HG02798 (cell line): ENCODE results near the gene ZNF280A.
"Not testable (repeated sequence)": the region's sequence is repeated elsewhere in the genome, so short reads cannot be mapped to it uniquely, and the experiment has no call there.

Experiments
- ATAC-seq: cut with Tn5 transposase; IDR thresholded peaks from one replicate; pipeline ENCODE4 v1.9.1; 2021; ENCODE audit warnings: mild to moderate bottlenecking; ENCODE audit not compliant: unreplicated experiment, poor library complexity

Gene ZNF280A

DNA sequence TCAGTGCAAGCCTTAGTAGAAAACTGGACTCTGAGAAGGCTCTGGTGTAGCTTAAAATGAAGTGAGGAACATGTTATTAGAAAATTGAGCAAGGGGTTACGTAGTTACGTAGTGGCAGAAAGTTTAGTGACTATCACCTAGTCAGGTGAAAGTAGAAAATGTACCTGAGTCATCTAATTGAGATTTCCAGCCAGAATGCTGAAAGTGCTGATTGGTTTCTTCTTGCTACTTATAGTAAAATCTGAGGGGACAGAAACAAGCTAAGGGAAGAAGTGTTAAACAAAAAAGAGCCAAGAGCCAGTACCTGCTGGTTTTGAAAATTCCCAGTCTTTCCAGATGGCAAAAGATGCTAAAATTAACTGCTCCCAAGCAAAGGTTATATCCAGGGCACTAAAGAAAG is 41.0 kb downstream of the ZNF280A start:
- ATAC-seq = no peak

DNA sequence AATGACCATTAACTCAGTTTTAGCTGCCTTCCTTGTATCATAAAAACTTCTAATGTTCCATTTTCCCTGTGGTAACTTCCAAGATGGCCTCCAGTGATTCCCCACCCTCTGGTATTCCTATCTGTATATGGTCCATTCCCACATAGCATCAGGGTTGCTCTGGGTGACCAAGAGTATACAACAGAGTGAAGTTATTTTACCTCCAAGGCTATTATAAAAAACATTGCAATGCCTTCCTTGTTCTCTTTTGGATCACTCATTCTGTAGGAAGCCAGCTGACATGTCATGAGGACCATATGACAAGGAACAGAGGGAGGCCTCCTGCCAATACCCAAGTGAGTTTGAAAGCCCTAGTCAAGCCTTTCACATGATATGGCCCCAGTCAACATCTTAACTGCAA is 41.6 kb downstream of the ZNF280A start:
- ATAC-seq = no peak

DNA sequence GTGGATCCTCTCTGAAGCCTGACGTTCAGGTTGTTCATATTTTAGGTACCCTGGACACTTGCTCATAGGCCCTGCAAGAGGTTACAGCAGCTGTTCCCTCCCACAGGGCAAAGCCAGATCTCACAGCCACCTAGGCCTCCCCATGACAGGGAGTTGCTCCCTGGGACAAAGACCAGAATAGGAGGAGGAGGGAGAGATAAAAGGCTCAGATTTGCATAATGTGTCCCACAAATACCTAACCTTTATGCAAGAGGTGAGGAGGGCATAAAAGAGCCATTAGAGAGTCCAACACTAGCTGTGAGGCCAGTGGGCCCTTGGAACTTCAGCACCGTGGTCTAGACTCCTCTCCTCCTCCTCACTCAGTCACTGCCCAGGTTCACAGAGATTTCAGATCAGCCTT is 45.3 kb downstream of the ZNF280A start:
- ATAC-seq = no peak

DNA sequence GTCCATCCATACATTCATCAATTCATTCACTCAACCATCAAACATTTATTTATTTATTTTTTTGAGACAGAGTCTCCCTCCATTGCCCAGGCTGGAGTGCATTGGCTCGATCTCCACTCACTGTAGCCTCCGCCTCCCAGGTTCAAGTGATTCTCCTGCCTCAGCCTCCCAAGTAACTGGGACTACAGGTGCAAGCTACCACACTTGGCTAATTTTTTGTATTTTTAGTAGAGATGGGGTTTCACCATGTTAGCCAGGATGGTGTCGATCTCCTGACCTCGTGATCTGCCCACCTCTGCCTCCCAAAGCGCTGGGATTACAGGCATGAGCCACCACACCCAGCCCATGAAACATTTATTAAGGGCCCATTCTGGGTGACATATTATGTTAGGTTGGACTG is 49.0 kb downstream of the ZNF280A start:
- ATAC-seq = not testable (repeated sequence)

DNA sequence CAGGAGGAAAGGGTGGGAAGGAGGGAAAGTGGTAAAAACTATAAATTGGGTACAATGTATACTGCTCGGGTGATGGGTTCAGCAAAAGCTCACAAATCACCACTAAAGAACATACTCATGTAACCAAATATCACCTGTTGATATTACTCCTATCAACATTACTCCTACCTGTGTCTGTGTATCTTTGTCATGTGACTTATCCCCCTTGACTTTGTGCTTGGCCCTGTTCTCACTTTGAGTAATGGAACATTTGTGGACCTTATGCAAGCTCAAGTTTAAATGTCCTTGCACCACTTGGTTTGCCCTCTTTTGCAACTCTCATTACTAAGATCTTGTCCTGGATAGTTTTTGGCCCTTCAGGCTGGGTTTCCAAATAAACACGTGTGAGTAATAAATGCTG is 50.5 kb downstream of the ZNF280A start:
- ATAC-seq = no peak

DNA sequence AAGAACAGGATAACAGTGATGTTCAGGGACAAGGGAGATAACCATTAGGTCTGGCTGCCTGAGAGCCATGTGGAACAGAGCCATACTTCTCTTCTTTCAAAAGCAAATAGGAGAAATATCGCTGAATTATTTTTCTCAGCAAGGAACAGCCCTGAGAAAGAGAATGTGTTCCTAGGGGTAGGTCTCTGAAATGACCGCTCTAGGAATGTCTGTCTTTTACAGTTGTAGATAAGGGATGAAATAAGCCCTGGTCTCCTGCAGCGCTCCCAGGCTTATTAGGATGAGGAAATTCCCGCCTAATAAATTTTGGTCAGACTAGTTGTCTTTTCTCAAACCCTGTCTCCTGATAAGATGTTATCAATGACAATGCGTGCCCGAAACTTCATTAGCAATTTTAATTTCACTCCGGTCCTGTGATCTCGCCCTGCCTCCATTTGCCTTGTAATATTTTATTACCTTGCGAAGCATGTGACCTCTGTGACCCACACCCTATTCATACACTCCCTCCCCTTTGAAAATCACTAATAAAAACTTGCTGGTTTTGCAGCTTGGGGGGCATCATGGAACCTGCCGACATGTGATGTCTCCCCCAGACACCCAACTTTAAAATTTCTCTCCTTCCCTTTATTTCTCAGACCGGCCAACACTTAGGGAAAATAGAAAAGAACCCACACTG is 51.1 kb downstream of the ZNF280A start:
- ATAC-seq = not testable (repeated sequence)

DNA sequence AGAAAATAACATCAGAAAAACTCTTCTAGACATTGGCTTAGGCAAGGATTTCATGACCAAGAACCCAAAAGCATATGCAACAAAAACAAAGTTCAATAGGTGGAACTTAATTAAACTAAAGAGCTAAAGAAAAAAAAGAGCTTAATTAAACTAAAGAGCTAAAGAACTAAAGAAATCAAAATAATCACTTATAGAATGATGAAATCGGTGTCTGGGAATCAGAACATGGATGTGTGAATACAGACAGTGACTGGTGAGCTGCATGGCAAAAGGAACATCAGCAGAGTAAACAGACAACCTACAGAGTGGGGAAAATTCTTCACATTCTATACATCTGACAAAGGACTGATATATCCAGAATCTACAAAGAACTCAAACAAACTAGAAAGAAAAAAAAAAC is 53.0 kb downstream of the ZNF280A start:
- ATAC-seq = no peak

DNA sequence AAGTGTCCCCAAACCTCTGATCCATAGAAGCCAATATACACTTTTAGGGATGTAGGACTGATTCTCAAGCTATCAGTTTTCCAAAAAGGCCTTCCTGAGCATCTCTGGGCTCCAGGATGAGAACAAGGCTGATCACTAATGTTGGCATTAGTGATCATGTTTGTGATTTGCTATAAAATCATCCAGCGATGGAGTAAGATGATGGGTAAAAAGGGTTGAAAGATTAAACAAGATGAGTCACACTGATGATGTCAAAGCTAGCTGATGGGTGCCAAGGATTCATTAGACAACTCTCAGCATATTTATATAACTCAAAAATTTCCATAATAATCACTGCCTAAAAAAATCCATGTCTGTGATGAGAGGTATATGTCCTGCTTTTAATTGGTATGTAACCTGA is 54.3 kb downstream of the ZNF280A start:
- no peak for ATAC-seq

DNA sequence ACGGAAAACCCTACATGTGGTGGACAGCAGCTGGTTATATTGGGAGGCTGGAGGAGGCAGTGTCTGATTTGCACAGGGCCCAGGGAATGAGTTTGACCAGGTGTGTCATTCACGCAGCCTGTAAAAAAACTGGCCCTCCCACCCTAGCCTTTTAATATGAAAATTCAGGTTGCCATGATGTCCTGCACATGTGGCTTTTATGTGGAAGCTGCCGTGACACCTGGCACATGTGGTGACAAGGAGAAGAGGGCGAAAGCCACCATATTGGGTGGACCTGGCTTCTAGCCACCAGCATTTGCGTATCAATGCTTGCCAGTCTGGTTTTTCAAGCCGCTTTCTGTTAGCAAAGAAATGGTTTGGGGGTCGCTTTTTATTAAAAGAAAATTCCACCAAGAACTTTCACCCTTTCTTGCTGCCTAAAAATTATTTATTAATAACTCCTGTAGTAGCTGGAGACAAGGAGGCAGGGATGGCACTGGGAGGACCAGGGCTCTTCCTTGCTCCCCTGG is 54.9 kb downstream of the ZNF280A start:
- ATAC-seq = no peak

DNA sequence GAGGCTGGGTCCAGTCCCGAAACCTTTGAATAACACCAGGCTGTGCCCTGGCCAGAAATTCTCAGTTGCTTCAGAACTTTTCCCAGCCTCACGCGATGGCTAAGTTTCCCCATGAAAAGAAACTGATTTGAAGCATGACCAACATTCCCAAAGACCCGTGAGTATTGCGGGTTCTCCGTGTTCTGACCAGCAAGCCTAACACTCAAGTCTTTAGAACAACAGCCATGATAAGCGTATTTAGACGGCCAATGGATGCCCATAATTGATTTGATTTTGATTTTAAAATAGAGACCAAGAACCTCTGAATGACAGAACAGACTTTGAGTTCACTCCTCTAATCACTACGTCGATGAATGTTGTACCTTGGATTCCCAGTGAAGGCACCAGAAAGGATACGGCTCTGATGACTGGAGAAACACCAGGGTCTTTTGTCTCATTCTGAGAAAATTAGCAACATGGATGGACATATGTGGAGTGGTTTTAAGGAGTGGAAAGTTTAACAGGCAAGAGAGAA is 55.5 kb downstream of the ZNF280A start:
- ATAC-seq = no peak

DNA sequence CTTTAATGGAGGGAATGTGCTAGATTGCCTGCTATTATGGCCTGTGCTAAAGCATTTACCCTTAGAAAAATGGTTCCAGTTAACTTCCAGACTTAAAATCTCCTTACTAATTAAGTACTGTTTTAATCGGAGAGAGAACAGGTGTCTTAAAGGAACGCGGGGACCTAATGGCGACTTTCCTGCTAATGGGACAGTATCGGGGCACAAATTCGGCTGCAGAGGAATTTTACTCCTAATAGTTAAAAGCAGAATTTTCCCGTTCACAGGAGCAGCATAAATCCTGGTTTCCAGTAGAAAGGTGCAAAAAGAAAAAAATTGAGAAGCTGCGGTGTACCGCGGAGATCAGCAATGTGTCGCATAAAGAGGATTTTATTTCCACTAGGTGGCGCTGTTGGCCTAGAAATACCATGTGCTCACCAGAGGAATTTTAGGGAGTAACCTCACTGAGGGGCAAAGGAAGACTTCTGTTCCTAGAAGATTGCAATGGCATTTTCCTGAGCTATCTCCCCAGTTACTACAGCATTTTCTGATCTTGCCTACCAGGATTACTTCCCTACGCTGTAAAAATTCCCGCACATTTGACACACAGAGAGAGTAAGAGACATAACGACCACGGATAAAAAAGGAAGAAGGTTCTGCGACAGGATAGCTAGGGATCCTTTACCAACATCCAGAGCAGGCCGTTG is 56.1 kb downstream of the ZNF280A start:
- ATAC-seq = no peak
